HepG2 (cell line): Measurements from ENCODE around the gene NOL4L. TPM values are rescaled to one million over a fixed set of nuclear protein-coding genes. Genes with fewer than 3 reads are reported as not detected.

ENCODE experiments used
- AGO1 ChIP-seq: fragments of 200-400 bp; formaldehyde crosslinking; IDR thresholded peaks from 2 replicates; pipeline ENCODE4 v1.6.1; 2017; ENCODE audit warnings: mild to moderate bottlenecking, low read depth, low read length, moderate library complexity; ENCODE audit not compliant: poor library complexity, severe bottlenecking
- ARID4A ChIP-seq: sonication (generic); formaldehyde crosslinking; IDR thresholded peaks from 2 replicates; pipeline ENCODE4 v1.5.0; 2020; ENCODE audit warnings: mild to moderate bottlenecking, missing genetic modification reagents, borderline replicate concordance
- ATF5 ChIP-seq: sonication (generic); formaldehyde crosslinking; IDR thresholded peaks from 2 replicates; pipeline ENCODE4 v1.4.0; 2020; ENCODE audit warnings: mild to moderate bottlenecking, low read depth, missing genetic modification reagents
- HIC2 ChIP-seq: sonication (generic); formaldehyde crosslinking; IDR thresholded peaks from 2 replicates; pipeline ENCODE4 v1.9.0; 2022; ENCODE audit warnings: low read depth, missing genetic modification reagents
- KDM5A ChIP-seq: fragments of 200-600 bp; sonication (generic); IDR thresholded peaks from 2 replicates; pipeline ENCODE4 v1.7.0; 2018; ENCODE audit warnings: antibody characterized with exemption, mild to moderate bottlenecking, low read length, borderline replicate concordance
- MLLT10 ChIP-seq: sonication (generic); formaldehyde crosslinking; IDR thresholded peaks from 2 replicates; pipeline ENCODE4 v1.4.0; 2020; ENCODE audit warnings: missing genetic modification reagents
- POGK ChIP-seq: sonication (generic); formaldehyde crosslinking; conservative IDR thresholded peaks from 2 replicates; pipeline ENCODE4 v1.8.0; 2022; ENCODE audit warnings: mild to moderate bottlenecking, moderate library complexity, missing genetic modification reagents
- RAD21 ChIP-seq: fragments of 450-650 bp; formaldehyde crosslinking; IDR thresholded peaks from 2 replicates; pipeline ENCODE4 v1.5.0; 2020; ENCODE audit warnings: mild to moderate bottlenecking
- SP4 ChIP-seq: sonication (generic); formaldehyde crosslinking; IDR thresholded peaks from 2 replicates; pipeline ENCODE4 v1.8.1; 2023; ENCODE audit warnings: mild to moderate bottlenecking, missing genetic modification reagents
- U2AF2 ChIP-seq: fragments of 200-400 bp; formaldehyde crosslinking; IDR thresholded peaks from 2 replicates; pipeline ENCODE4 v1.6.1; 2017; ENCODE audit warnings: low read depth, mild to moderate bottlenecking, low read length
- ZBTB3 ChIP-seq: sonication (generic); formaldehyde crosslinking; IDR thresholded peaks from 2 replicates; pipeline ENCODE4 v1.4.0; 2020; ENCODE audit warnings: low read depth, mild to moderate bottlenecking, moderate library complexity, missing genetic modification reagents, borderline replicate concordance
- ZC3H13 ChIP-seq: sonication (generic); formaldehyde crosslinking; IDR thresholded peaks from 2 replicates; pipeline ENCODE4 v1.8.1; 2023; ENCODE audit warnings: mild to moderate bottlenecking, missing genetic modification reagents, moderate library complexity
- ZNF225 ChIP-seq: sonication (generic); formaldehyde crosslinking; IDR thresholded peaks from 2 replicates; pipeline ENCODE4 v1.4.0; 2020; ENCODE audit warnings: mild to moderate bottlenecking, missing genetic modification reagents
- ZNF260 ChIP-seq: sonication (generic); formaldehyde crosslinking; IDR thresholded peaks from 2 replicates; pipeline ENCODE4 v1.4.0; 2020; ENCODE audit warnings: missing genetic modification reagents, low read depth, mild to moderate bottlenecking, borderline replicate concordance
- ZNF709 ChIP-seq: sonication (generic); formaldehyde crosslinking; IDR thresholded peaks from 2 replicates; pipeline ENCODE4 v1.5.0; 2020; ENCODE audit warnings: mild to moderate bottlenecking, missing genetic modification reagents
- ZNF720 ChIP-seq: sonication (generic); formaldehyde crosslinking; IDR thresholded peaks from 2 replicates; pipeline ENCODE4 v1.4.0; 2020; ENCODE audit warnings: missing genetic modification reagents
- ZNF776 ChIP-seq: sonication (generic); formaldehyde crosslinking; IDR thresholded peaks from 2 replicates; pipeline ENCODE4 v1.4.0; 2020; ENCODE audit warnings: mild to moderate bottlenecking, missing genetic modification reagents
- polyA plus RNA-seq, 8 experiments: library from polyadenylated mRNA; depleted of rRNA in 3 of 8; stranded (reverse) in 7 of 8; unstranded in 1 of 8; fragments of >200 nt; fragmentation: Illumina TruSeq in 4 of 8; extraction: Trizol in 4 of 8; gene quantifications; 2 replicates each; pipeline versions ENCODE4 v1.2.1 to v1.2.3, GENCODE V29; 2011 to 2016; ENCODE audit warnings: low read depth in 4 of 8, missing spikeins in 1 of 8, mixed read lengths in 1 of 8; ENCODE audit not compliant: insufficient read depth in 1 of 8
- total RNA-seq, 5 experiments: library from RNA; depleted of rRNA; stranded (reverse); fragments of >200 nt; fragmentation: Illumina TruSeq; extraction: Trizol; gene quantifications; 2 replicates each; pipeline ENCODE4 v1.2.3, GENCODE V29; 2016; ENCODE audit warnings: low read depth in 1 of 5

The NOL4L gene
- total and polyA plus RNA-seq, 2 of the 13 experiments (the other 11 are each of a cell fraction or from before 2014, with no cell fraction given): 16.6 to 35.4 TPM

GRCh38 chr20:32582659-32583580 lies 2.2 kb downstream of the NOL4L start (continued):
- TF ChIP-seq ZNF225 (CRISPR knock-in tag): no peak; the same call in 1 of the 2 replicates
- no peak for TF ChIP-seq ATF5
- no peak for TF ChIP-seq ZNF260 (CRISPR knock-in tag)
- TF ChIP-seq KDM5A: no peak
- no peak for TF ChIP-seq AGO1
- peak; percentile 28; the same call in 1 of the 2 replicates for TF ChIP-seq HIC2 (CRISPR knock-in tag)
- peak; percentile 39; the same call in 1 of the 2 replicates for TF ChIP-seq ZNF709
- 0 out of 2 replicates have a peak, but pooled peaks have one; percentile 44 for TF ChIP-seq RAD21 (CRISPR knock-in tag)
- TF ChIP-seq ZNF720 (CRISPR knock-in tag): no peak
- TF ChIP-seq ZBTB3 (CRISPR knock-in tag): no peak
- TF ChIP-seq POGK (CRISPR knock-in tag): 0 out of 2 replicates have a peak, but pooled peaks have one; percentile 32
- no peak for TF ChIP-seq U2AF2
- TF ChIP-seq SP4 (CRISPR knock-in tag): 0 out of 2 replicates have a peak, but pooled peaks have one; percentile 54
- TF ChIP-seq ZC3H13 (CRISPR knock-in tag): peak; percentile 64; the same call in 1 of the 2 replicates
- TF ChIP-seq ZNF776 (CRISPR knock-in tag): peak; percentile 61; the same call in 1 of the 2 replicates
- TF ChIP-seq MLLT10 (CRISPR knock-in tag): no peak
- TF ChIP-seq ARID4A (CRISPR knock-in tag): peak; percentile 54; the same call in 1 of the 2 replicates
